GM21825 (cell line): ENCODE results near the gene CCDC9.
A peak's percentile ranks its signal among the peaks of the same experiment; 100 is the strongest.

Experiments used
- ATAC-seq: cut with Tn5 transposase; IDR thresholded peaks from one replicate; pipeline ENCODE4 v1.9.1; 2021; ENCODE audit warnings: mild to moderate bottlenecking, moderate library complexity; ENCODE audit not compliant: unreplicated experiment

Gene CCDC9

GRCh38 chr19:47255879-47256692 lies at the start of gene CCDC9:
CCDC9 (plus strand) TSS chr19:47256525; CDS start chr19:47258401, 1,876 bp downstream.
- ATAC-seq: peak; percentile 42

GRCh38 chr19:47209319-47210179 lies 46.8 kb upstream of the CCDC9 start:
- no peak for ATAC-seq

- no peak for ATAC-seq
These were observed 46.2 kb upstream of the CCDC9 start for GRCh38 chr19:47210180-47210490.

- ATAC-seq: no peak
These were observed 45.5 kb upstream of the CCDC9 start for GRCh38 chr19:47210689-47211316.

- no peak for ATAC-seq
These were observed 40.7 kb upstream of the CCDC9 start for GRCh38 chr19:47215581-47215980.

- ATAC-seq: no peak
These were observed 35.1 kb upstream of the CCDC9 start for GRCh38 chr19:47221080-47221841.

- no peak for ATAC-seq
These were observed 34.4 kb upstream of the CCDC9 start for GRCh38 chr19:47221890-47222289.

GRCh38 chr19:47225746-47226425 lies 30.4 kb upstream of the CCDC9 start:
- peak; percentile 34 for ATAC-seq

- ATAC-seq: peak; percentile 31
These were observed 29.6 kb upstream of the CCDC9 start for GRCh38 chr19:47226426-47227351.

GRCh38 chr19:47227352-47228167 lies 28.8 kb upstream of the CCDC9 start:
- no peak for ATAC-seq

- no peak for ATAC-seq
These were observed 28.0 kb upstream of the CCDC9 start for GRCh38 chr19:47228168-47228936.

- ATAC-seq: no peak
These were observed 27.2 kb upstream of the CCDC9 start for GRCh38 chr19:47228937-47229675.

- ATAC-seq: no peak
These were observed 26.7 kb upstream of the CCDC9 start for GRCh38 chr19:47229676-47230053.

GRCh38 chr19:47230054-47230920 lies 26.0 kb upstream of the CCDC9 start:
- ATAC-seq: no peak

- ATAC-seq: no peak
These were observed 25.5 kb upstream of the CCDC9 start, which contains the start of gene BBC3 for GRCh38 chr19:47230921-47231214. BBC3 (minus strand) TSS chr19:47231199; CDS start chr19:47228431, 2,768 bp downstream.
